PFSK-1 (cell line): Measurements from ENCODE around the gene CSNK2B.

ENCODE experiments used
- FOXP2 ChIP-seq: optimal IDR thresholded peaks from 2 replicates; pipeline ENCODE3; 2011; ENCODE audit warnings: borderline replicate concordance, control low read depth, inconsistent platforms; ENCODE audit not compliant: insufficient read depth; ENCODE audit errors: extremely low read length, extremely low read depth
- POLR2AphosphoS5 ChIP-seq: IDR thresholded peaks from 2 replicates; pipeline ENCODE4 v1.6.1; 2012; ENCODE audit warnings: low read depth, mild to moderate bottlenecking, control low read depth, low read length, moderate library complexity
- TAF1 ChIP-seq: IDR thresholded peaks from 2 replicates; pipeline ENCODE4 v1.6.1; 2012; ENCODE audit warnings: low read length, control low read depth, borderline replicate concordance; ENCODE audit not compliant: insufficient read depth
- TF ChIP-seq, protein P1 (sequence below), 2 experiments: IDR thresholded peaks; 2 replicates each; pipeline versions ENCODE4 v1.6.1 to v1.8.0; 2011 to 2012; ENCODE audit warnings: low read depth in 2 of 2, low read length in 2 of 2, control low read depth in 1 of 2, inconsistent platforms in 1 of 2, mild to moderate bottlenecking in 1 of 2, moderate library complexity in 1 of 2; ENCODE audit not compliant: insufficient read depth in 1 of 2

DNA sequence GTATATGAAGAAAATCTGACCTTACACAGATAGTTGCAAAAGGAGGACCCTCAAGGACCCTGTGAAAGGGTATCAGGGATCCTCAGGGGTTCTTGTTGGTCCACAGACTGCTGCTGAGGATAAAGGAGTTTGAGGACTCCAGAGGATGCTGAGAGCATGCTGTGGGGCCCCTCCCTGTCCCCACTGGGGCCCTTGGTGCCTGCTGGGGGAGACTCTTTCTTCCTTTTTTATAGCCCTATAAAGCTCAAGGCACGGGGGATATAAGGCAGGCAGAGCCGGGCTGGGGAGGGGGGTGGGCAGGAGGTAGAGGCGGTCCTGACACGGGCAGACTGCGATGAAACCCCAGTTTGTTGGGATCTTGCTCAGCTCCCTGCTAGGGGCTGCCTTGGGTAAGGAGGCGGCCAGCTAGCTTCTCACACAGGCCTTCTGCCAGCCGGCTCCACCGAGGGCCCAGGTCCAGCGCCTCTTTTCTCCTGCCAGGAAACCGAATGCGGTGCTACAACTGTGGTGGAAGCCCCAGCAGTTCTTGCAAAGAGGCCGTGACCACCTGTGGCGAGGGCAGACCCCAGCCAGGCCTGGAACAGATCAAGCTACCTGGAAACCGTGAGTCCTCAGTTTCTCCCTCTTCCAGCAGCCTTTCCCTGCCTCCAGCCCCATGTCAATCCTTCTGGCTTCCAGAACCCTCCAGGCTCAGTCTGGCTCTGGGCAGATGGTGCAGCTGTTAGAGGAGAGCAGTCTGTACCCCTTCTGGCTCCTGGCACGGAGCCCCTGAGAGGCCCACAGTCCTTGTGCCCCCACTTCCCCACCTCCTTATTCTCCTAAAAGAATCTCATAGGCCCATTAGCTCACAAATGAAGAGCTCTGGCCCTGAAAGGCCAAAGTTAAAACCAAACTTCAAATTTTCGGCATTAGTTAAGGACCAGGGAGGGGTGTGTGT, 49.4 kb downstream of the CSNK2B start, which contains the start of gene LY6G6D:
- TF ChIP-seq POLR2AphosphoS5 (no peak), TAF1 (no peak), FOXP2 (no peak)
- TF ChIP-seq, protein P1, sequence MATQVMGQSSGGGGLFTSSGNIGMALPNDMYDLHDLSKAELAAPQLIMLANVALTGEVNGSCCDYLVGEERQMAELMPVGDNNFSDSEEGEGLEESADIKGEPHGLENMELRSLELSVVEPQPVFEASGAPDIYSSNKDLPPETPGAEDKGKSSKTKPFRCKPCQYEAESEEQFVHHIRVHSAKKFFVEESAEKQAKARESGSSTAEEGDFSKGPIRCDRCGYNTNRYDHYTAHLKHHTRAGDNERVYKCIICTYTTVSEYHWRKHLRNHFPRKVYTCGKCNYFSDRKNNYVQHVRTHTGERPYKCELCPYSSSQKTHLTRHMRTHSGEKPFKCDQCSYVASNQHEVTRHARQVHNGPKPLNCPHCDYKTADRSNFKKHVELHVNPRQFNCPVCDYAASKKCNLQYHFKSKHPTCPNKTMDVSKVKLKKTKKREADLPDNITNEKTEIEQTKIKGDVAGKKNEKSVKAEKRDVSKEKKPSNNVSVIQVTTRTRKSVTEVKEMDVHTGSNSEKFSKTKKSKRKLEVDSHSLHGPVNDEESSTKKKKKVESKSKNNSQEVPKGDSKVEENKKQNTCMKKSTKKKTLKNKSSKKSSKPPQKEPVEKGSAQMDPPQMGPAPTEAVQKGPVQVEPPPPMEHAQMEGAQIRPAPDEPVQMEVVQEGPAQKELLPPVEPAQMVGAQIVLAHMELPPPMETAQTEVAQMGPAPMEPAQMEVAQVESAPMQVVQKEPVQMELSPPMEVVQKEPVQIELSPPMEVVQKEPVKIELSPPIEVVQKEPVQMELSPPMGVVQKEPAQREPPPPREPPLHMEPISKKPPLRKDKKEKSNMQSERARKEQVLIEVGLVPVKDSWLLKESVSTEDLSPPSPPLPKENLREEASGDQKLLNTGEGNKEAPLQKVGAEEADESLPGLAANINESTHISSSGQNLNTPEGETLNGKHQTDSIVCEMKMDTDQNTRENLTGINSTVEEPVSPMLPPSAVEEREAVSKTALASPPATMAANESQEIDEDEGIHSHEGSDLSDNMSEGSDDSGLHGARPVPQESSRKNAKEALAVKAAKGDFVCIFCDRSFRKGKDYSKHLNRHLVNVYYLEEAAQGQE (IDR thresholded peaks at IDR 0.05; ENCODE audit: insufficient read depth in 1 of 2, low read depth in 2 of 2, low read length in 2 of 2), result no peak
